NCI-H2107 (cell line): ENCODE results near the gene ADCY5.

ENCODE experiments used
- DNase-seq: peaks from one replicate; lab custom pipeline; 2025; lab: John Stamatoyannopoulos, UW

ADCY5 gene

DNA sequence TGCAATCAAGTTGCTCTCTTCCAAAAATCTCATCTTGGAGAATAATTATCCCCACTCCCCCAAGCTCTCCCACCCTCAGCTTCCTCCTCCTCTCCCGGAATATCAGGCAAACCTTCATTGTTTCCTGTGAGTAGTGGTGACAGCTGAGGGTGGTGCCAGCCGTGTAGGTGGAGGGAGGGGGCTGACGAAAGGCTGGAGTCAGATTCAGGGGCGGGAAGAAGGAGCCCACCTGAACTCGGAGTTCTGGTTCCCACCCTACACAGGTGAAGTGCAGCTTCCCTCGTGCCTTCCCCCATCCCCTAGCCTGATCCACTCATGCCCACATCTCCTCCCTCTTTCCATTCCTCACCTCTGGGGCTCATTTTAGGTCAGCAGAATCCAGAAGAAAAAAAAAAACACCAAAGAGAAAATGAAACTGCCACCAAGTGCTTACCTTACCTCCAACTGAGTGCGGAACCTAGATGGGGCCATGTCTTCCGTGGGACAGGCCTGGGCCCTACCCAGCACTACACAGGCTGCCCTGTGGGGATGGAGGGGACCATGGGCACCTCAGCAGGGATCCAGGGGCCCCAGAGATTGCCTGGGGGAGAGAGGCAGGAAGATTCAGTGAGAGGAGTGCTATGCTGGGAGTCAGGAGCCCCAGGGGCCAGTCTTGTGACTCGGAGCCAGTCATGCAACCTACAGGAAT, 81.3 kb downstream of the ADCY5 start:
- no peak for DNase-seq

DNA sequence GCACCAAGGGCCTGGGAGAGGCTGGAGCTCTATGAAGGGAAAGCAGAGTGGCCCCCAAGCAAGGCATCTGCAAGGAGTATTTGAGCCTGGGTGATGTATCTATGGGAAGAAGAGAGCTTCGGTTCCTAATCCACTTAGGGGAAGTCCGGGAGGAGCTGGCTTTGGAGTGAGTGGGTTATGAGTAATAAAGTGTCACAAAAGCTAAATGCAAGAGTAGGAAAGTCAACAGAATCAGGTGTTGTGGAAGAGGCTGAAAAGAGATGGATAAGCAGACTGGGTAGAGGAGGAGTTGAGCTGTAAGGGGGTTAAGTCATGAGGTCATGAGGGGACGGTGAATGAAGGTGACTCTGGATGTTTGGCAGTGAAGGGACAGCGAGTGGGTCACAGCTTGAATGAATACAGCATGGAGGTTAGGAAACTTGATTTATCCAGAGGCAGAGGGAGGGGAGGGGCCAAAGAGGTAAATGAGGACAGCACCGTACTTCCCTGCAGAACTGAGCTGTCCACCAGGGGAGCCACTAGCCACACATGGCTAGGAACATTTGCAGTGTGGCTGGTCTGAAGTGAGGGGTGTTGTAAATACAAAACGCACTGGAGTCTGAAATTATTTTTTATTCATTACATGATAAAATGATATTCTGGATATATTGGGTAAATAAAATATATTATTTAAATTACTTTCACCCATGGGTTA, 83.3 kb downstream of the ADCY5 start:
- no peak for DNase-seq

DNA sequence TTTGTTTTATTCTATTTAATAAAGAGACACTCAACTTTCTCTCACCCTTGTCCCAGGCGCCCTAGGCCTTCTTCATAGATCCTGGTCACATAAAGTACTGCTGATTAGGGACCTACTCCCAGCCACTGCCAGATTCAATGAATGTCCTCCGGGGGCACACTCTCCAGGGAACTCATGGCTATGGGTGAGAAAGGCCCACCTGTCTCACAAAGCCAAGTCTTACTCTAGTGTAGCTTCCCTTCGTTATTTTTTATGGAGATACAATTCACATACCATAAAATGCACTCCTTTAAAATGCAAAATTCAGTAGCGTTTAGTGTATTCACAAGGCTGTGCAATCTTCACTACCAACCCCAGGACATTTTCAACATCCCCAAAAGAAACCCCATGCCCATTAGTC, 87.8 kb downstream of the ADCY5 start:
- no peak for DNase-seq

DNA sequence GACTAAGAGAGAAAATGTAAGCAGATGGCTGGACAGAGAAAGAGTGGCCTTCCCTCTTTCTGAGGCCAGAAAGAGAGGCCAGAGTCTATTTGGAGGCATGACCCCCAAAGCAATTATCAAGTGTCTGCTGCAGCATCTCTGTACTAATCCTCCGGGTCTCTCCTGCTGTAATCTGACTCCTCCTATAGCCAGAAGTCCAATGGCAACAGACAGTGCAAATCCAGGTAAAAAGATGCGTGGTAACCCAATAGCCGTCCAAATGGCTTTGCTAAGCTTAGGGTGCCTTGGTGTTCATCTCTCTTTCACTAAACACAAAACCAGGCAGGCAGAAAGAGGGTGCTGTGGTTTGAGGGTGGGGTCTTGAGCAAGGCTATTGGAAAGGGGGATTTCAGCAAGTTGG, 91.6 kb downstream of the ADCY5 start:
- no peak for DNase-seq

DNA sequence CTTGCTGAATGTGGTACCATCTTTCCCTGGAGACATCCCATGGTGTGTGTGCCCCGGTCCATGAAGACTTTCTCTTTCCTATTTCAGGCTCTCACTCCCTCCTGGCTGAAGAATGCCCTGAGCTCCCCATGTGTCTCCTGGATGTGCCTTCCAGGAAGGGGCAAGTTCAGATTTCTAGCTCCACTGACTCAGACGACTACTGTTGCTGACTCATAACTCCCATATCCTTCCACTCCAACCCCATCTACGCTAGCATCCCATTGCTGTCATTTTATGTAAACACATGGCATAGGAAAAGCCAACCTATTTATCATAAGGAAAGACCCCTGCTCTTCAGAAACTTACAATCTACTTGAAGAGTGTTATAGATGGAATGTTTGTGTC, 95.0 kb downstream of the ADCY5 start:
- DNase-seq, result no peak

DNA sequence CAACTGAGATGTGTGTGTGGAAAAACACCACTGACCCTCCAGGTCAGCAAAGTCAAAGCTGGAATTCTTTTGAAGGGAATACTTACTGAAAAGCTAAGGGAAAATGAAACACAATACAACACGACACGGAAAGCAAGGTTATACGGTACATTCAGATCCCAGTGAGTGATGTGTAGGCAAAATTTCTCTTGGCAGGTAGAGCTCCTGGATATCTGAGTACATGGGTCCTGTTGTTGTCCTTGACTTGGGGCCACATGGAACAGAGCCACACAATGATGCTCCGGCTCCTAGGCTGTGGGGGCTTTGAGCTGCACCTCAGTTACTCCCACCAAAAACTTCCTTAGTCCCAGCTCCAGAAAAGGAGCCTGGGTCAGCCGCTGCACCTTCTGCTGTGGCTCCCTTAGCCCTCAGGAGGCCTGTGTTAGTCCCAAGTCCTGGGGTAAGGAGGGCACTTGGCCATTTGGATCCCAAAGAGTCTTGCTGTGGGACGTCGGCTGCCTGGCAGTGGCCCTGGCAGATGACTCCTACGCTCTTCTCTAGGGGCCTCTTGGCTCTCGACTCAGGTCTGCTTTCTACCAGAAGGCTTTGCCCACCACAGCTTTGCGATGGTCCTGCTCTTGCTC, 95.6 kb downstream of the ADCY5 start:
- DNase-seq, result no peak

DNA sequence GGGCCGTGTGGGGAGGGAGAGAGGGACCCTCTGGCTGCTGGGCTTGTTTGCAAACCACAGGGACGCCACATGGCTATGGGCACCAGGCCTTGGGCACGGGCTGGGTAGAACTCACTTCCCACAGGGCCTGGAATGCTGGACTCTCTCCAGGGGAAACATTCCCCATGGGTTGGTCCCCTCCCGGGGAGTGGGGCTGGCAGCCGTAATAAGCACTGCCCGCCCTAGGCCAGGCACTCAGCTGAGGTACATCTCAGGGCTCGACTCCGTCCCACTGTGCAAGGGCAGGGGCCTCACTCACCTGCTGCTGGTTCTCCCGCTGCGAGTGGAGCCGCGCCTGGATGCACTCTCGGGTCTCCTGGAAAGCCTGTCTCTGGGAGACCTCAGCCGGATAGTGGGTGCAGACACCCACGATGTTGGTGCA, 96.7 kb downstream of the ADCY5 start:
- no peak for DNase-seq

DNA sequence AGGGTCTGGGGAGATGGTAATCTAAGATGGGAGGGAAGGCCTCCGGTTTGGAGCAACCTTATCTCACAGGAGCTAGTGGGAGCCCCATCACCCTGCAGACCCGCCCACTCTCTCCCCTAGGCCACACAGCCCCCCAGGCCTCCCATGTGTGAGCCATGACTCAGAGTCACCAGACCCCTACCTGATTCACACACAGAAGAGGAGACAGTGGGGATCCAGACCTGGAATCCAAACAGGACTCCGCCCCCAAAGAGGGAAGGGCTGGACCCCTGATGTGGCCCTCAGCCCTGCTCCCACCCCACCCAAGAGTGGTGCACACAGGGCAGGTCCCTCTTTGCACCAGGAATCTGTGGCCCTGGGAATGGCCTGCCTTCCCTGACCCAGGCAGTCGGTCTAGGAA, 97.4 kb downstream of the ADCY5 start:
- no peak for DNase-seq

DNA sequence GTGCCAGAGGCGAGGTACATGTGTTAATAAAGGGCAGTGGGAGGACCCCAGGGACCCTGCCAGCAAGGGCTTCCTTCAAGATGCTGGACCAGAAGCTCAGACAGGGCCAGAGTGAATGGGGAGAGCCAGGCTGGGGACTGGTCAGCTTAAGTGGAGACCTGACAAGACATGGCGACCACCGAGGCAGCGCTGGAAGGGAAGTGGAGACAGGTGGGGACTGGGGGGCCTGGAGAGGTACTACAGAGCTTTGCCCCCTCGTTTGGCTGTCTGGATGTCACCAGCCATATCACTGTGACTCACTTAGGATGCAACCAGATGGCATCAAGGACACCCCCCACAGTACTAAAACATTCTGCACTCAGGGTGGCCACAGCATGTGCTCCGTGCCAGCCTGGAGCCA, 97.9 kb downstream of the ADCY5 start:
- DNase-seq, result no peak

DNA sequence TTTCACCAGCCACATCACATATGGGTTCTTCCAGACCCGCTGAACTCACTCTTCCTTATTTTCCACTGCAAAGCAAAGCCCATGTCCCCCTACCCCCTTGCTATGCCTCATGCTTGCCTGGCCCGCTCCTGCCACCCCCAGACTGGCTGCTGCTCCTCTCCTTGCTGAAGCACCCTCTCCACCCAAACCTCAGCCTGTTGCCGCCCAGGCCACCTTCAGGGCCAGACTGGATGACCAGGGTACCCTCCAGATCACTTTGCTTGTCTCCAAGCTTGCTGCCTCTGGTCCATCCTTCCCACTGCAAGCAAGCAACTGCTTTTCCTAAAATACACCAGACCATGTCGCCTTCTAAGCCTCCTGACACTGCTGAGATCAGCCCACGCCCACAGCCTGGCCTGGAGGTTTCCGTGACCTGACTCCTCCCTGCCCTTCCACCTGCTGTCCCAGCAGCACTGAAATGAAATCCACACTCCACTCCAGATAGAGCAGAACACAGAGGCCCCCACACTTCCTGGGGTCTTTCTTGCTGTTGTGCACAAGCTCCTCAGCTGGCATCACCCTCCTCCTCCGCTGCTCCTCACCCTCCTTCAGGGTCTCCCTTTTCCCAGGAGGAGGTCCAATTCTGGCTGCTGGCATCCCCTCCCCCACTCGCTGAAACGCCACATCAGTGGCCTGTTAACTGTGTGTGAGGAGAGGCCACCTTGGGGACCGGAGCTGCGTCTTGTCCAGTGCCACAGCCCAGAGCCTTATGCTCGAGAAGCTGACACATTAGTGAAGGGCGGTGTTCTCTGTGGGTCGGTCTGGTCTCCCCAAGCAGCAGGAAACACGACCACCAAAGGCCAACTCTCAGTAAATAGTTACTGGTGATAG, 99.1 kb downstream of the ADCY5 start:
- DNase-seq, result no peak

DNA sequence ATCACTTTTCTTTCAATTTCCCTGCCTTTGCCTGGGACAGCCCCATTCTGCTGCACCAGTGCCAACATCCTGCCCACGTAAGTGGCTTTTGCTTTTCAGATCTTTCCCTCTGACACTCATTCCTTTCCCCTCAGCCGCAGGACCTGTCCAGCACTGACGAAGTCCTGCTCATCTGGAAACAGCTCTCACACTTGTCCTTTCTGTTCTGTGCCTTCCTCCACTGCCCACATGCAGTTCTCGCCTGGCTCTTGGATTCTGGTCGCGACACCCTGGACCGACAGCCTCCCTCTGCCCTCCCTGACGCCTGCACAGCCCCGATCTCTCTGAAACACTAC, 99.7 kb downstream of the ADCY5 start:
- no peak for DNase-seq

DNA sequence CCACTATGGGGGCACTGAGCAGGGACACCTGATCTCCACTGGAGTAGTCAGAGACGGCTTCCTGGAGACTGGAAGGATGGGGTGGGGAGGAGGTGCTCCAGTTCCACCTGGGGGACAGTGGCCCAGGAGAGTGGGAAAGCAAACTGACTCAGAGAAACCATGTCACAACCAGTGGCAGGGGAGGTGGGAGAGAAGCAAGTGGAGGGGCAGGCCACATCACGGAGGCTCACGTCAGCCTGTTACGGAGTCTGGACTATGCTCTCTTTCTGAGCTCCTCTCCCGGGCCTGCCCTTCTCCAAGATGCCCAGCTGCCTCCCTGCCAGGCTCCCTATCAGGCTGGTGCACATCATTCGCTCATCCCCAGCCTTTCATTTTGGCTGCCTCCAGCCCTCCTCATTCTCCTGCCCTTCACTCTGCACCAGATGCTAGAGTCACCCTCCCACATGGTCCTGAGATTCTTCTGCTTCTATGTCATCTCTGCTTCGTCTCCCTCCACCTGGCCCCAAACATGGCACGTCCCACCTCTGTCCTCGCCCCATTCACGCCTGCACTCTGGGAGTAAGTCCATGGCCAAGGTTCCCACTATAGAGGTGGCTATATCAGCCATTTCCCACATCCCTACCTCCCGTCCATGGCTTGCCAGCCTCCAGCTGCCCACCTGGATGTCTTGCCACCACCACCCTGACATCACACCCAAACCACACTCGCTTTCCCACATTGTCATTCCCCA, 100.3 kb downstream of the ADCY5 start:
- no peak for DNase-seq

DNA sequence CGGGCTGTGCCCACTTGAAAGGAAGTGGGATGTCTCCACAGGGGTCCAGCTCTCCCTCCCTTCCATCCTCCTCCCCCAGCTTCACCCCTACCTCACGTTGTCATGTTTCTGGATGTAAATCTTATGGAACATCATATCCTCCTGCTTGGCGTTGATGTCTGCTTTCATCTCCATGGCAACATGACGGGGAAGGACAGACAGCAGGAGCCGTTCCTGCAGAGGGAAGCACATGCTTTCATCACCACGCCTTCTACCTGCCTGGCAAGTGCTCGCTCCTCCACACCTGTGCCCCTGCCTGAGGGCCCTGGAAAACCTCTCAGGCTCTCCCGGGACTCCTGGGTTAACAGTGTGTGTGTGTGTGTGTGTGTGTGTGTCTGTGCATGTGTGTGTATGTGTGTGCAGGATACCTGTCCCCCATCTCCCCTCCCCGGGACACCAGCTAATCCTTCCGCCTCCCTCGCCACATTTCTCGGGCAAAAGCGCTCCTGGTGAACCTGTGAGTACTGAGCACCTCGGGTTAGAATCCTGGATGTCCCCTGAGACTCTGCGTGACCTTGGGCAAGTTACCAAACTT, 101.1 kb downstream of the ADCY5 start:
- DNase-seq, result no peak

DNA sequence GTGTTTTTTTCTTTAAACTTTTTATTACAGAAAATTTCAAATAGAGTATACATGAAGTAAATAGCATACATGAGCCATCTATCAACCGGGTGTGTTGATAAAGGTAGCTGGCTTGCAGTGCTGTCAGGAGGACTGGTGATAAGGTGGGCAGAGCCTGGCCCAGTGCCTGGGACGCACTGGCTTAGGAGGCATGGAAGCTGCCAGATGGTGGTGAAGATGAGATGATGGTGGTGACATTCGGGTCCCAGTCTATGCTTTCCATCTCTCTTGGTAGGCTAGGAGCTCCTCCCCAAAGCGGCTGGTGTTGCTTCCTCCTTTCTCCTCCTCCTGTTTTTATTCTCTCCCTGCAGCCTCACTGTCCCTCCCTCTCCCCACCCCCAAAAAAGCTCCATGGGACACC, 101.7 kb downstream of the ADCY5 start:
- no peak for DNase-seq

DNA sequence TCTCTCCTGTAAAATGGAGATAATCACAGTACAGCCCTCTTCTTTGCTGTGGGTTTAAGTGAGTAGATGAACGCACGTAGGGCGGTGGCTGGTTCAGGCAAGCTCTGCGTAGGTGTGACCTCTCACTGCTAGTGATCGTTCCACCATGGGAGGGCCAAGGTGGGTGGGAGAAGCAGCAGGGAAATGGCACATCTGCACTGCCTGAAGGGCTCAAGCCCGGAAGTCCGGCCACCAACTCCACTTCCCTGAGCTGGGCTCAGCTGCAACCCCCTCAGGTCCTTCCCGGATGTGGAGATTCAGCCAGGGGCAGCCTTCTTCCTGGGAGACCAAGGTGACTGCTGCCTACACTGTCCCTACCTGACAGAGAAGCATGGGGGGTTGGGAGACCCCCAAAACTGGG, 102.9 kb downstream of the ADCY5 start:
- no peak for DNase-seq

DNA sequence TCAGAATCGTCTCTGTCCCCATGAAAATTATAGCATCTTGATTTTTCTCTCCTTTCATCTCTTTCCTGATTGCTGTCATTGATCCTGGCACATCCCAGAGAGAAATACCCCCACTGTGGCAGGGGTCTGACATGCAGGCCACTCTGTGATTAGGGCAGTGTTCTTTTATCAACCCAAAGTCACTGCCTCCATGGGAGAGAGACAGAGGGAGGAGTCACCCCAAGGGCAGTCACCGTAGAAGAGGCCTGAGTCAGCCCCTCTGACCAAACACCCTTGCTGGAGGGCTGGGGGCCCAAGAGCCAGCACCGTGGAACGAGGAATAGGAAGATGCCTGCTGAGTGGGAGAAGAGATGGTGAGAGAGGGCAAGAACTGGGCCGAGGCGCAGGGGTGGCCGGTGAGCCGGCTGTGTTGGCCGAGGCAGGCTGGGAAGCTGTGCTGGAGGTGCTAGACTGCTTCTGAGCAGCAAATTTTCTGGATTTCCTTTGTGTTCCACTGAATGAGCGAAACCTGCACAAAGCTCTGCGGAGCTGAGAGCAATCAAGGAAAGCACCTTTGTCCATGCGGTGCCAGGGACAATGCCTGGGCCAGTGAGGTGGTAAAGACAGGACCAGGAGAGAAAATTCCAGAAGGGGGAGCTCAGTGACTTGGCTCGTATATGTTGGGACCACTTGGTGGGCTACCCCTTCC, 103.8 kb downstream of the ADCY5 start:
- DNase-seq, result no peak

DNA sequence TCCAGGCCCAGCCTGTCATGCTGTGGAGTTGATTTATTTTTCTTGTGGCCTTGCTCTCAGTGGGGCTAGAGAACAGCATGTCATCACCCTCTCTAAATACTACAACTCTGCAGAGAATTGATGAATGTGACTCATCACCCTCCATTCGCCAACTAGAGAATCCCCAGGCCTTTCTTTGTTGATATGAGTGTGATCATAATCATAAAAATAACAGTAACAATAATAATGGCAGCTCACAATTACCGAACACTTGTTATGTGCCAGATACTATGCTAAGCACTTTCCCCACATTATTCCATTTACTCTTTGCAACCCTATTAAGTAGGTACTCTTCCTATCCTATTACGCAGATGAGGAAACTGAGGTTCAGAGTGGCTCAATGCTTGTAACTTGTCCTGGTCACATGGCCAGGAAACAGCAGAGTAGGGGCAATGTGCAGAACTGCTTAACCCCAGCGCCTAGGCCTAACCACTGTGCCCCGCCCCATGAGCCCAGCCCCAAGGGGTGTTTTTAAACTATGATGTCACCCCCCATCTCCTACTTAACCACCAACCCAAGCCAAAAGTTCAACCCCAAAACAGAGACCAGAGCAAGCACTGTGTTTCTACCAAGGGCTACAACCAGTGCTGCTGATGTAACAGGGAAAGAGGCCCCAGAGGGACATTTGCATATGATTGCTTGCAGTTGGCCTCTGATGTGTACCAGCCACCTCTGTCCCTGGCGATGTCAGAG, 104.5 kb downstream of the ADCY5 start:
- no peak for DNase-seq

DNA sequence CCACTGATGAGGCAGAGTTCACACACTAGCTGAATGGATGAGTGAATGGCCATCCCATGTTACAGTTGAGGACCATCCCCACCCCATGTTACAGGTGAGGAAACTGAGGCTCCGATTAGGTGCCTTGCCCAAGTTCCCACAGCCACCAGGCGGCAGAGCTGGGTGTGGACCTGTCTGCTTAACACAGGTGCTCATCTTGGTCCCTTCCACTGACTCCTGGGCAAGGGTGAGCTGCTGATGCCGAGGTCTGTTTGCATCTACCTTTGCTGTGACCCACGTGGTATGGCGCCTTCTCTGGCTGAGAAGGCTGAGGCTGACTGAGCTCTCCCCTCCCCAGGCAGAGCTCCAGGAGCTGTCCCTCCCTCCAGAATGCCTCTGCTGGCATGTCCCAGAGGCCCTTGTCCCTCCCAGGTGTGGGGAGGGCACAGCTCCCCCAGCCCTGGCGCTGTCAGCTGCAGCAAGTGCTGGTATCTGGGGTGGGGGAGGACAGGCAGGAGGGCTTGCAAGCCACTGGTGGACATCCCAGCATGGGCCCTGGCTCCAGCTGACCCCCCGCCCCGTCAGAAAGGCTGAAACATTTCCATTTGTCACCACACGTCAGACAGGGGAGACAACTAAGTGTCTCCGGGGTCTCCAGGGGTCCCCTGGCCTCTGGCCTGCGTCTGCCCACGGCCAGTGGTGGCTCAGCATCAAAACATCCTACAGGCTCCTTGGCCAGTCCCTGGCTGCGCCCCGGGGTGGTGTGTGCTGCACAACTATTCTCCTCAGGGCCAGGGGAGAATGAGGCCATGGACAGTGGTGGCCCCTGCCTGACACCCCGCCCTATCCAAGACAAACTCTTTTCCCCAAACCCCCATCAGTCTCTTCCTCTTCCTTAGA, 105.4 kb downstream of the ADCY5 start:
- no peak for DNase-seq

DNA sequence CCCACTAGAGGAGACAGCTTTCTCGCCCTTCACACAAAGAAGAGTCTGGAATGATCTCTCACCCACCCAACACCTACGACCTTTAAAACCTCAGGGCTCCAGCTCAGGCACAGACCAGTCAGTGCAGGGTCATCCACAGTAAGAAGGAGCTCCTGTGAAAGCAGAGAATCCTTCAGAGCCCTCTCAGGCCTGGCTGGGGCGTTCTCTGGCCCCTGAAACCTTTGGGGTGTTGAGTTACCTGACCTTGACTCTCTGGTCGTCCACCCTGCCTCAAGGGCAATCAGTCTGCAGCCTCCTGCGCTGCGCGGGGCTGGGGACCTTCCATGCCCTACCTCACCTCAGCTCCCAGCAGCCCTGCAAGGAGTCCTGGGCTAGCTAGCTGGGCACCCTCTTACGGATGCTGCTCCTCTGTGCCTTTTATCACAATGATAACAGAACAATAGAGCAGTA, 106.2 kb downstream of the ADCY5 start:
- no peak for DNase-seq
